Loucy (cell line): ENCODE results near the gene STK32C.

Experiments
- H2AFZ ChIP-seq: fragments of 200-600 bp; sonication (generic); 2 replicates; pipeline ENCODE4 v1.6.0; 2016; ENCODE audit warnings: antibody characterized with exemption, mild to moderate bottlenecking, low read length, moderate library complexity
- H3F3A ChIP-seq: fragments of 200-600 bp; 2 replicates; pipeline ENCODE4 v1.6.0; 2016; ENCODE audit warnings: antibody characterized with exemption, low read depth, mild to moderate bottlenecking
- H3K27me3 ChIP-seq: fragments of 200-600 bp; sonication (generic); 2 replicates; pipeline ENCODE4 v1.6.1; 2014; ENCODE audit warnings: low read length, mild to moderate bottlenecking; ENCODE audit not compliant: insufficient read depth, poor library complexity, severe bottlenecking
- H3K36me3 ChIP-seq: fragments of 200-600 bp; sonication (generic); 2 replicates; pipeline ENCODE4 v1.6.1; 2016; ENCODE audit warnings: low read length; ENCODE audit not compliant: insufficient read depth
- H3K4me1 ChIP-seq: fragments of 200-600 bp; sonication (generic); 2 replicates; pipeline ENCODE4 v1.5.1; 2014; ENCODE audit warnings: low read length, mild to moderate bottlenecking; ENCODE audit not compliant: insufficient read depth, poor library complexity, severe bottlenecking
- H3K4me2 ChIP-seq: fragments of 200-600 bp; sonication (generic); 2 replicates; pipeline ENCODE4 v1.6.0; 2014; ENCODE audit warnings: antibody characterized with exemption, low read length, low read depth, mild to moderate bottlenecking; ENCODE audit not compliant: poor library complexity, severe bottlenecking
- H3K4me3 ChIP-seq: fragments of 200-600 bp; sonication (generic); 2 replicates; pipeline ENCODE4 v1.5.1; 2014; ENCODE audit warnings: low read length, mild to moderate bottlenecking, mixed read lengths; ENCODE audit not compliant: poor library complexity, severe bottlenecking
- H3K79me2 ChIP-seq: fragments of 200-600 bp; sonication (generic); 2 replicates; pipeline ENCODE4 v1.6.1; 2014; ENCODE audit warnings: low read length; ENCODE audit not compliant: insufficient read depth
- H3K9ac ChIP-seq: fragments of 200-600 bp; sonication (generic); 2 replicates; pipeline ENCODE4 v1.6.0; 2014; ENCODE audit warnings: mild to moderate bottlenecking, low read depth, low read length, moderate library complexity; ENCODE audit not compliant: poor library complexity, severe bottlenecking
- H3K9me2 ChIP-seq: fragments of 200-600 bp; sonication (generic); replicated peaks from 2 replicates; pipeline ENCODE4 v1.6.1; 2016; ENCODE audit warnings: low read depth, low read length, mixed read lengths
- H3K9me3 ChIP-seq: fragments of 200-600 bp; sonication (generic); 2 replicates; pipeline ENCODE4 v1.6.1; 2014; ENCODE audit warnings: mild to moderate bottlenecking, antibody characterized with exemption, low read length, low read depth; ENCODE audit not compliant: insufficient read depth
- H4K20me1 ChIP-seq: fragments of 200-600 bp; sonication (generic); 2 replicates; pipeline ENCODE4 v1.6.0; 2014; ENCODE audit warnings: antibody characterized with exemption, low read length, mild to moderate bottlenecking; ENCODE audit not compliant: insufficient read depth, poor library complexity, severe bottlenecking
- CTCF ChIP-seq: fragments of 200-600 bp; sonication (generic); conservative IDR thresholded peaks from 2 replicates; pipeline ENCODE4 v1.5.1; 2014; ENCODE audit warnings: mild to moderate bottlenecking, antibody characterized with exemption, low read length
- EZH2phosphoT487 ChIP-seq: fragments of 200-600 bp; IDR thresholded peaks from 2 replicates; pipeline ENCODE4 v1.6.1; 2018; ENCODE audit warnings: antibody characterized with exemption, mild to moderate bottlenecking, moderate library complexity, borderline replicate concordance

The STK32C gene

GRCh38 chr10:132210766-132211165 lies 97.0 kb downstream of the STK32C start:
- Histone ChIP-seq H3K4me3 (no peak overlapping the region), H2AFZ (no peak overlapping the region), H3K27me3 (no peaks in the 10 kb centered on the region), H3K36me3 (no peaks in the 10 kb centered on the region), H3K79me2 (no peaks in the 10 kb centered on the region), H3K4me2 (no peak overlapping the region), H3K9ac (no peak overlapping the region), H3K4me1 (no peaks in the 10 kb centered on the region), H4K20me1 (no peaks in the 10 kb centered on the region), H3K9me3 (no peaks in the 10 kb centered on the region; the same call in 1 of the 2 replicates), H3K9me2 (no peaks in the 10 kb centered on the region), H3F3A (no peaks in the 10 kb centered on the region)
- TF ChIP-seq CTCF = no peak
- TF ChIP-seq EZH2phosphoT487 = no peak

- H3F3A ChIP-seq = no peaks in the 10 kb centered on the region
- TF ChIP-seq CTCF (no peak), EZH2phosphoT487 (no peak)
- H3K4me2 ChIP-seq = no peak overlapping the region
- no peaks in the 10 kb centered on the region for H3K27me3 ChIP-seq
- no peaks in the 10 kb centered on the region for H3K79me2 ChIP-seq
- H3K4me3 ChIP-seq = no peak overlapping the region
- H2AFZ ChIP-seq = no peak overlapping the region
- no peaks in the 10 kb centered on the region; the same call in 1 of the 2 replicates for H3K9me3 ChIP-seq
- H3K9ac ChIP-seq = no peak overlapping the region
- H4K20me1 ChIP-seq = no peaks in the 10 kb centered on the region
- no peaks in the 10 kb centered on the region for H3K9me2 ChIP-seq
- H3K4me1 ChIP-seq = no peaks in the 10 kb centered on the region
- no peaks in the 10 kb centered on the region for H3K36me3 ChIP-seq
These were observed 97.7 kb downstream of the STK32C start for GRCh38 chr10:132209978-132210530.

GRCh38 chr10:132209130-132209529 lies 98.6 kb downstream of the STK32C start:
- H3K4me3 ChIP-seq = no peak overlapping the region
- H3K79me2 ChIP-seq = no peaks in the 10 kb centered on the region
- H4K20me1 ChIP-seq = no peaks in the 10 kb centered on the region
- H3F3A ChIP-seq = no peaks in the 10 kb centered on the region
- no peaks in the 10 kb centered on the region for H3K36me3 ChIP-seq
- no peak overlapping the region for H2AFZ ChIP-seq
- no peaks in the 10 kb centered on the region for H3K27me3 ChIP-seq
- no peaks in the 10 kb centered on the region for H3K4me1 ChIP-seq
- no peak overlapping the region for H3K4me2 ChIP-seq
- H3K9ac ChIP-seq = no peak overlapping the region
- H3K9me2 ChIP-seq = no peaks in the 10 kb centered on the region
- no peaks in the 10 kb centered on the region; the same call in 1 of the 2 replicates for H3K9me3 ChIP-seq
- TF ChIP-seq CTCF = no peak
- TF ChIP-seq EZH2phosphoT487 = no peak
